Natural killer cell (primary cell): ENCODE measurements around the gene SAMD10. TPM values are rescaled to one million over a fixed set of nuclear protein-coding genes. Genes with fewer than 3 reads are reported as not detected.
A peak's percentile ranks its signal among the peaks of the same experiment; 100 is the strongest.

Source experiments
- ATAC-seq, 3 donors: fragments of 150-1000 bp in 2 of 3; fragments of 200-7000 bp in 1 of 3; cut with Tn5 transposase; 1 replicate in 1 of 3; 2 replicates in 2 of 3; pipeline ENCODE4 v1.10.0; 2021; ENCODE audit warnings: mild to moderate bottlenecking in 2 of 3, moderate library complexity in 2 of 3
- DNase-seq, 2 donors: peaks; one replicate each; pipeline versions ENCODE4 v3.0.0 to v3.0.0-alpha.2; 2013 to 2021; ENCODE audit warnings: mixed read lengths in 1 of 2
- H3K27ac ChIP-seq: one replicate; pipeline ENCODE4 v1.5.1; 2013; ENCODE audit warnings: mild to moderate bottlenecking, low read length
- H3K27me3 ChIP-seq: one replicate; pipeline ENCODE4 v1.6.1; 2013; ENCODE audit warnings: low read length; ENCODE audit not compliant: control insufficient read depth, insufficient read depth
- H3K36me3 ChIP-seq: one replicate; pipeline ENCODE4 v1.6.1; 2013; ENCODE audit warnings: low read length; ENCODE audit not compliant: control insufficient read depth, insufficient read depth
- H3K4me1 ChIP-seq: one replicate; pipeline ENCODE4 v1.6.1; 2013; ENCODE audit warnings: low read length; ENCODE audit not compliant: control insufficient read depth, insufficient read depth
- H3K4me3 ChIP-seq: one replicate; pipeline ENCODE4 v1.5.1; 2013; ENCODE audit warnings: low read length
- H3K9me3 ChIP-seq: one replicate; pipeline ENCODE4 v1.6.1; 2013; ENCODE audit warnings: low read length; ENCODE audit not compliant: control insufficient read depth, insufficient read depth
- H3K27ac Mint-ChIP-seq, 2 donors: one replicate each; pipeline ENCODE4 v1.8.0; 2022; ENCODE audit warnings: mild to moderate bottlenecking in 2 of 2, mixed read lengths in 2 of 2, moderate library complexity in 1 of 2
- H3K27me3 Mint-ChIP-seq, 2 donors: one replicate each; pipeline ENCODE4 v1.8.0; 2022; ENCODE audit warnings: low read depth in 2 of 2, mixed read lengths in 2 of 2
- H3K36me3 Mint-ChIP-seq: one replicate; pipeline ENCODE4 v1.8.0; 2022; ENCODE audit warnings: mixed read lengths
- H3K4me1 Mint-ChIP-seq, 2 donors: one replicate each; pipeline ENCODE4 v1.8.0; 2022; ENCODE audit warnings: mixed read lengths in 2 of 2
- H3K4me3 Mint-ChIP-seq: one replicate; pipeline ENCODE4 v1.8.0; 2022; ENCODE audit warnings: mild to moderate bottlenecking, moderate library complexity, mixed read lengths
- H3K9me3 Mint-ChIP-seq, 2 donors: one replicate each; pipeline ENCODE4 v1.8.0; 2022; ENCODE audit warnings: mixed read lengths in 2 of 2
- CTCF ChIP-seq: fragments of 200-600 bp; IDR thresholded peaks from one replicate; pipeline ENCODE4 v1.8.0; 2022; ENCODE audit warnings: antibody characterized with exemption
- WGBS: methylation state at CpG from one replicate; pipeline ENCODE4 v1.1.7; 2013; ENCODE audit warnings: missing lambda C conversion rate; ENCODE audit not compliant: insufficient coverage; 5-methylcytosine and 5-hydroxymethylcytosine counted together
- intact Hi-C: fragments of 100-400 bp; cut with micrococcal nuclease; formaldehyde crosslinking; loops from one replicate; pipeline ENCODE4 v1.14.2; 2022
- total RNA-seq, 4 donors: library from RNA; stranded (reverse); fragments of 120-200 nt in 1 of 4; gene quantifications; one replicate each; pipeline versions ENCODE4 v1.2.3 to v1.2.4, GENCODE V29; 2013 to 2022

Gene SAMD10
- total RNA-seq, 3 donors from 2014 or later (not counting 1 experiment from before 2014, with no cell fraction given), result 15.2 to 22.3 (median 17.6) TPM

- Mint-ChIP-seq H3K27ac (no peak overlapping the region), H3K36me3 (no peaks in the 10 kb centered on the region), H3K9me3 (no peaks in the 10 kb centered on the region), H3K27me3 (no peaks in the 10 kb centered on the region), H3K4me3 (no peak overlapping the region), H3K4me1 (peaks cover 32 to 45% of the 10 kb centered on the region in 2 donors)
- DNase-seq (no peak), ATAC-seq (no peak)
- Histone ChIP-seq H3K4me1 (peaks cover 56% of the 10 kb centered on the region), H3K36me3 (peaks cover 3% of the 10 kb centered on the region), H3K27ac (no peak overlapping the region), H3K4me3 (no peak overlapping the region), H3K9me3 (no peaks in the 10 kb centered on the region), H3K27me3 (no peaks in the 10 kb centered on the region)
- intact Hi-C loops, result no loop called here
- 91% methylated on average over 20 of the region's 20 CpGs for WGBS
- TF ChIP-seq CTCF, result no peak
Measured at GRCh38 chr20:63950701-63951397, 28.6 kb downstream of the SAMD10 start.

GRCh38 chr20:63947638-63948456 lies 31.6 kb downstream of the SAMD10 start:
- peak overlapping the region; percentile 90 for H3K4me3 Mint-ChIP-seq
- Histone ChIP-seq H3K4me1 (peaks cover 43% of the 10 kb centered on the region), H3K27ac (no peak overlapping the region), H3K4me3 (peak overlapping the region; percentile 15), H3K36me3 (peaks cover 30% of the 10 kb centered on the region), H3K27me3 (no peaks in the 10 kb centered on the region), H3K9me3 (no peaks in the 10 kb centered on the region)
- TF ChIP-seq CTCF, result no peak
- ATAC-seq (peak in 1 of 3 donors; percentile 3), DNase-seq (peak in 1 of 2 donors; percentile 66)
- H3K36me3 Mint-ChIP-seq, result no peaks in the 10 kb centered on the region
- intact Hi-C loops, result no loop called here
- H3K9me3 Mint-ChIP-seq, result no peaks in the 10 kb centered on the region
- peak overlapping the region; percentile 94 to 96 for H3K27ac Mint-ChIP-seq
- no peaks in the 10 kb centered on the region for H3K27me3 Mint-ChIP-seq
- 19% methylated on average over 27 of the region's 27 CpGs for WGBS
- H3K4me1 Mint-ChIP-seq, result peaks cover 25 to 33% of the 10 kb centered on the region in 2 donors

GRCh38 chr20:63946986-63947637 lies 32.3 kb downstream of the SAMD10 start:
- ATAC-seq, result no peak
- Histone ChIP-seq H3K27me3 (no peaks in the 10 kb centered on the region), H3K4me3 (no peak overlapping the region), H3K36me3 (peaks cover 31% of the 10 kb centered on the region), H3K9me3 (no peaks in the 10 kb centered on the region), H3K4me1 (peaks cover 50% of the 10 kb centered on the region), H3K27ac (no peak overlapping the region)
- Mint-ChIP-seq H3K27ac (peak overlapping the region in 1 of 2 donors; percentile 96), H3K4me1 (peaks cover 25 to 36% of the 10 kb centered on the region in 2 donors), H3K4me3 (peak overlapping the region; percentile 42), H3K36me3 (no peaks in the 10 kb centered on the region), H3K27me3 (no peaks in the 10 kb centered on the region), H3K9me3 (no peaks in the 10 kb centered on the region)
- no peak for DNase-seq
- intact Hi-C loops, result no loop called here
- TF ChIP-seq CTCF, result no peak
- WGBS, result 89% methylated on average over 15 of the region's 15 CpGs
